SK-MEL-5 (cell line): Measurements from ENCODE around the gene SLC26A11. TPM values are rescaled to one million over a fixed set of nuclear protein-coding genes. Genes with fewer than 3 reads are reported as not detected.
A peak's percentile ranks its signal among the peaks of the same experiment; 100 is the strongest.
"Not testable (repeated sequence)": the region's sequence is repeated elsewhere in the genome, so short reads cannot be mapped to it uniquely, and the experiment has no call there.

Experiments used
- DNase-seq: peaks from one replicate; pipeline ENCODE4 v3.0.0-alpha.2; 2016; ENCODE audit warnings: low read depth, low spot score
- in situ Hi-C: cut with HindIII; loops from 2 replicates; pipeline ENCODE4 v1.10.0; 2016; ENCODE audit warnings: low sequenced_read_pairs, high pct_unique_total_duplicates, low pct_unique_long_range_greater_than_20kb
- total RNA-seq: library from RNA; depleted of rRNA; stranded (reverse); fragments of >200 nt; shearing (Covaris generic); gene quantifications from 2 replicates; pipeline ENCODE4 v1.2.3, GENCODE V29; 2014

The SLC26A11 gene
- total RNA-seq, 1 experiment from 2014 or later = 23.6 TPM

- no peak for DNase-seq
- in situ Hi-C loops = no loop called here
Observed at GRCh38 chr17:80251966-80252365, 31.7 kb downstream of the SLC26A11 start.

DNA sequence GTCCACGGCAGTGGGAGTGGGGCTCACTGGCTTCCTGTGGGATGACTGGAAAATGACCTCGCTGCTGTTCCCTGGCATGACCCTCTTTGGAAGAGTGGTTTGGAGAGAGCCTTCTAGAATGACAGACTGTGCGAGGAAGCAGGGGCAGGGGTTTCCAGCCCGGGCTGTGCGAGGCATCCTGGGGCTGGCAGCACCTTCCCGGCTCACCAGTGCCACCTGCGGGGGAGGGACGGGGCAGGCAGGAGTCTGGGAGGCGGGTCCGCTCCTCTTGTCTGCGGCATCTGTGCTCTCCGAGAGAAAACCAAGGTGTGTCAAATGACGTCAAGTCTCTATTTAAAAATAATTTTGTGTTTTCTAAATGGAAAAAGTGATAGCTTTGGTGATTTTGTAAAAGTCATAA lies 32.6 kb downstream of the SLC26A11 start:
- peak; percentile 74 for DNase-seq
- in situ Hi-C loops = no loop called here

- in situ Hi-C loops = no loop called here
Observed at GRCh38 chr17:80253631-80254395, 33.6 kb downstream of the SLC26A11 start.

GRCh38 chr17:80254396-80255251 lies 34.4 kb downstream of the SLC26A11 start:
- peak; percentile 73 for DNase-seq
- in situ Hi-C loops = no loop called here

More at GRCh38 chr17:80253631-80254395, 33.6 kb downstream of the SLC26A11 start:
- no peak for DNase-seq

- DNase-seq = no peak
- in situ Hi-C loops = no loop called here
Observed at GRCh38 chr17:80256034-80256350, 35.8 kb downstream of the SLC26A11 start.

- no peak for DNase-seq
- in situ Hi-C loops = no loop called here
Observed at GRCh38 chr17:80257716-80258213, 37.5 kb downstream of the SLC26A11 start.

DNA sequence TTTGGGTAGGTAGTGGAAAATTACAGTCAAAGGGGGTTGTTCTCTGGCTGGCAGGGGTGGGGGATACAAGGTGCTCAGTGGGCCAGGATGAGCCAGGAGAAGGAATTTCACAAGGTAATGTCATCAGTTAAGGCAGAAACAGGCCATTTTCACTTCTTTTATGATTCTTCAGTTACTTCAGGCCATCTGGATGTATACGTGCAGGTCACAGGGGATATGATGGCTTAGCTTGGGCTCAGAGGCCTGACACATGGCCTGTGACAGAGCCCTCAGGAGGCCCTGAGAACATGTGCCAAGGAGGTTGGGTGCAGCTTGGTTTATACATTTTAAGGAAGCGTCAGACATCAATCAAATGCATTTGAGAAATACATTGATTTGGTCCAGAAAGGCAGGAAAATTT lies 38.1 kb downstream of the SLC26A11 start:
- DNase-seq, in situ Hi-C loops: not testable (repeated sequence)

GRCh38 chr17:80259457-80260068 lies 39.3 kb downstream of the SLC26A11 start:
- in situ Hi-C loops = no loop called here
- DNase-seq = no peak

- peak; percentile 65 for DNase-seq
- in situ Hi-C loops = no loop called here
Observed at GRCh38 chr17:80260069-80260535, 39.9 kb downstream of the SLC26A11 start.

DNA sequence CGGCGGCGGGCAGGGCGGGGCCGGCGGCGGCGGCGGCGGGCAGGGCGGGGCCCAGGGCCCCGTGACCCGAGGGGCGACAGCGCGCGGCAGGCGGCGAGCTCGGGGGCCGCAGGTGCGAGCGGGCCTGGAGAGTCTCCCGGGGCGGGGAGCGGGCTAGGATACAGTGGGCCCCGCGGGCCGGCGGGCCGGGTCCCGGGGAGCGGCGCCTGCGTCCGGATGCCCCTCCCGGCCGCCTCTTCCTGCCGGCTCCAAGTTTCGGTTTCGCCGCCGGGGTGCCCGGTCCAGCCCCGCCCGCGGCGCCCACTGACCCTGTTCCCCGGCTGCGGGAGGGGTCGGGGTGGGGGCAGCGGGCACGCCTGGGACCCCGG lies 40.5 kb downstream of the SLC26A11 start, which contains the start of gene RNF213:
TSS of gene RNF213 (plus strand) at position 62 of the 368 bp plus-strand sequence. CDS start 2,830 bp downstream, outside the sequence.
- DNase-seq = peak; percentile 61
- in situ Hi-C loops = no loop called here

- DNase-seq = peak; percentile 93
- in situ Hi-C loops = no loop called here
Observed at GRCh38 chr17:80261159-80261894, 41.1 kb downstream of the SLC26A11 start.

DNA sequence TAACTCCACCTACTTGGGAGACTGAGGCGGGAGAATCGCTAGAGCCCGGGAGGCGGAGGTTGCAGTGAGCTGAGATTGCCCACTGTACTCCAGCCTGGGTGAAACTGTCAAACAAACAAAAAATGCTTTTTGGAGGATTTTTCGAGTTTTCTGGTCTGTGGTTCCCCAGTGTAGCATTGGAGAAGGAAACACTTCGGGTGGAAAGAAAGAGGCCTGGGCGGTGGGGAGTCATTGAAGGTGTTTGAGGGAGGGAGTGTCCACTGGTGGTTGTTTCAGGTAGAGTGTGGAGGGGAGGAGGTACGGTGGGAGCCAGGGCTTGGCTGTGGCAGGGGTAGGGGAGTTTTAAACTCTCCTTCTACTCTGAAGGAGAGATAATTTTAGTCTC lies 41.7 kb downstream of the SLC26A11 start:
- in situ Hi-C loops = no loop called here

GRCh38 chr17:80262291-80262690 lies 42.1 kb downstream of the SLC26A11 start:
- no peak for DNase-seq
- in situ Hi-C loops = no loop called here

More for the DNA sequence above, 41.7 kb downstream of the SLC26A11 start:
- DNase-seq = no peak

- DNase-seq = no peak
- in situ Hi-C loops = no loop called here
Observed at GRCh38 chr17:80262775-80263244, 42.6 kb downstream of the SLC26A11 start.

DNA sequence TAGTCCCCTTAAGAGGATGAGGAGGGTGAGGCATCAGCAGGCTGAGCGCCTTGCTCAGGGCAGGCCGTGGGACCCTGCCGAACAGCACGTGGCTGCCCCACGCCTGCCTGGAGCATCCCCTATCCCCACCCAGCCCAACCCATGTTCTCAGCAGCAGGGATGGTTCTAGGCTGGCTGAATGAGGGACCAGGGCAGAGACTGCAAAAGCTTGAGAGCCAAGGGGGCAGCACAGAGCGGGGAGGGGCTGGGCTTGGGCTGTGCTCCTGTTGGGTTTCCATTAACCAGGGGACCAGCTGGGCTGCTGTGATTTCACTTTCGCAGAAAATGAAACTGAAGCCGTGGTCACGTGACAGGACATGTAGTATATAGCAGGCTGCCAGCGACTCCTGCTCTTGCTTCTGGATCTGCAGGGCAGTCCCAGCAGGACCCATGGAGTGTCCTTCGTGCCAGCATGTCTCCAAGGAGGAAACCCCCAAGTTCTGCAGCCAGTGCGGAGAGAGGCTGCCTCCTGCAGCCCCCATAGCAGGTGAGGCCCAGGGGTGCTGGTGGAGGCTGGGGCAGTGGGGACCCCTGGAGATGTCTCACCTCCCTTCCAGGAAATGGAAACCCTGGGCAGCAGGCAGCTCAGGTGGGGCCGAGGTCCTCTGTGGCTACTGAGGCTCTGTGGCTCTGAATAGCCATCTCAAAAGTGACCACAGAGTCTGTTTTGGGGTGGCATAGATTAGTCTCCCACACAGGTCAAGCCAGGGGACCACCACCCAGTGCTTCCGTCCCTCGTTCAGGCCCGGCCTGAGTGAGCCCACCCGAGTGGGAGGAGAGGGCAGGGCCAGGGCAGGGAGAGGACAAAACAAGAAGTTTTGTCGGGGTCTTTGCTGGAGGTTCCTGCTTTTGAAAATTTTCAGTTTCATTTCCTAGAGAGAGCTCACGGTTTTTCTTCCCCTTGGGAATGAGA lies 43.3 kb downstream of the SLC26A11 start:
- in situ Hi-C loops = no loop called here
- peak; percentile 86 for DNase-seq
